H1 (cell line): ENCODE measurements around the gene CUBN. TPM values are rescaled to one million over a fixed set of nuclear protein-coding genes. Genes with fewer than 3 reads are reported as not detected.

Source experiments
- CTCF ChIA-PET: fragments of 300-600 bp; sonication (Branson Sonifier 250); formaldehyde crosslinking; loops from one replicate; lab custom pipeline; 2021; ENCODE audit not compliant: partially characterized antibody; lab: Charles Lee
- POLR2A ChIA-PET: fragments of 300-600 bp; sonication (Branson Sonifier 250); formaldehyde crosslinking; loops from one replicate; lab custom pipeline; 2021; ENCODE audit warnings: inconsistent platforms; ENCODE audit not compliant: partially characterized antibody; lab: Charles Lee
- DNase-seq, 2 experiments: peaks; one replicate each; pipeline versions ENCODE4 v3.0.0 to v3.0.0-alpha.2; 2010 to 2022; ENCODE audit warnings: low spot score in 2 of 2, low read depth in 1 of 2, mixed read lengths in 1 of 2
- FAIRE-seq: peaks from 2 replicates; lab custom pipeline; 2011; peaks lifted over from hg19 to GRCh38; lab: Jason Lieb, UNC
- H2AFZ ChIP-seq: 2 replicates; pipeline ENCODE4 v1.8.1; 2012; ENCODE audit warnings: low read length, inconsistent platforms
- H2AK5ac ChIP-seq: 2 replicates; pipeline ENCODE4 v1.6.1; 2013; ENCODE audit warnings: low read depth, low read length
- H2BK120ac ChIP-seq: replicated peaks from 2 replicates; pipeline ENCODE3; 2013; ENCODE audit warnings: low read depth, low read length, inconsistent platforms
- H2BK12ac ChIP-seq: 2 replicates; pipeline ENCODE4 v1.6.1; 2013; ENCODE audit warnings: low read depth, low read length
- H2BK15ac ChIP-seq: 2 replicates; pipeline ENCODE4 v1.6.1; 2013; ENCODE audit warnings: low read length
- H2BK20ac ChIP-seq: 2 replicates; pipeline ENCODE4 v1.6.1; 2013; ENCODE audit warnings: low read length
- H2BK5ac ChIP-seq: 2 replicates; pipeline ENCODE4 v1.6.1; 2013; ENCODE audit warnings: low read depth, low read length
- H3K14ac ChIP-seq: 2 replicates; pipeline ENCODE4 v1.6.1; 2013; ENCODE audit warnings: inconsistent platforms; ENCODE audit not compliant: insufficient read length
- H3K18ac ChIP-seq: 2 replicates; pipeline ENCODE4 v1.6.1; 2013; ENCODE audit warnings: low read length; ENCODE audit errors: extremely low read depth
- H3K23ac ChIP-seq: 2 replicates; pipeline ENCODE4 v1.6.1; 2013; ENCODE audit warnings: inconsistent platforms; ENCODE audit not compliant: insufficient read length
- H3K23me2 ChIP-seq: 2 replicates; pipeline ENCODE4 v1.6.1; 2013; ENCODE audit warnings: low read depth, low read length
- H3K27ac ChIP-seq: 2 replicates; pipeline ENCODE4 v1.6.1; 2011; ENCODE audit warnings: low read depth, low read length, inconsistent platforms
- H3K27me3 ChIP-seq, 4 experiments: replicated peaks in 1 of 4; 1 replicate in 1 of 4; 2 replicates in 3 of 4; pipeline versions ENCODE4 v1.6.1 to v1.8.1; 2011 to 2013; ENCODE audit warnings: low read length in 3 of 4, mild to moderate bottlenecking in 3 of 4, inconsistent platforms in 2 of 4, mixed read lengths in 2 of 4, moderate library complexity in 1 of 4; ENCODE audit not compliant: control insufficient read depth in 3 of 4, insufficient read depth in 3 of 4; ENCODE audit errors: extremely low read depth in 1 of 4
- H3K36me3 ChIP-seq, 4 experiments: 2 replicates each; pipeline versions ENCODE4 v1.6.1 to v1.8.1; 2011 to 2013; ENCODE audit warnings: mild to moderate bottlenecking in 4 of 4, low read length in 3 of 4, moderate library complexity in 2 of 4, control low read depth in 1 of 4, inconsistent platforms in 1 of 4; ENCODE audit not compliant: insufficient read depth in 4 of 4, control insufficient read depth in 2 of 4
- H3K4ac ChIP-seq: replicated peaks from 2 replicates; pipeline ENCODE3; 2013; ENCODE audit warnings: low read length, low read depth, mixed read lengths, inconsistent platforms; ENCODE audit not compliant: insufficient read length
- H3K4me1 ChIP-seq, 4 experiments: replicated peaks in 1 of 4; 1 replicate in 1 of 4; 2 replicates in 3 of 4; pipeline versions ENCODE4 v1.6.1 to v1.8.1; 2011 to 2013; ENCODE audit warnings: low read length in 3 of 4, inconsistent platforms in 2 of 4, mixed read lengths in 1 of 4; ENCODE audit not compliant: insufficient read depth in 4 of 4, control insufficient read depth in 3 of 4
- H3K4me2 ChIP-seq, 2 experiments: 2 replicates each; pipeline versions ENCODE4 v1.6.1 to v1.8.1; 2011 to 2013; ENCODE audit warnings: low read depth in 2 of 2, low read length in 2 of 2, control low read depth in 1 of 2, inconsistent platforms in 1 of 2, mild to moderate bottlenecking in 1 of 2; ENCODE audit not compliant: insufficient read depth in 1 of 2
- H3K4me3 ChIP-seq, 4 experiments: fragments of 200-600, 300-600 bp in 1 of 4; sonication (generic), shearing (Covaris generic), sonication (Bioruptor Twin) in 1 of 4; 2 replicates each; pipeline versions ENCODE4 v1.5.1 to v1.8.1; 2011 to 2016; ENCODE audit warnings: low read length in 4 of 4, low read depth in 3 of 4, control low read depth in 2 of 4, inconsistent platforms in 2 of 4, mild to moderate bottlenecking in 2 of 4, mixed read lengths in 1 of 4, moderate library complexity in 1 of 4; ENCODE audit not compliant: insufficient read depth in 2 of 4; ENCODE audit errors: extremely low read depth in 1 of 4
- H3K56ac ChIP-seq: replicated peaks from 2 replicates; pipeline ENCODE3; 2013; ENCODE audit warnings: low read depth, mild to moderate bottlenecking, mixed read lengths, low read length, inconsistent platforms; ENCODE audit not compliant: insufficient read length
- H3K79me1 ChIP-seq: 2 replicates; pipeline ENCODE4 v1.6.1; 2013; ENCODE audit warnings: low read depth, low read length, control low read depth
- H3K79me2 ChIP-seq, 2 experiments: 2 replicates each; pipeline versions ENCODE4 v1.6.1 to v1.8.1; 2012 to 2013; ENCODE audit warnings: low read length in 2 of 2, mild to moderate bottlenecking in 2 of 2, inconsistent platforms in 1 of 2; ENCODE audit not compliant: insufficient read depth in 2 of 2, control insufficient read depth in 1 of 2
- H3K9ac ChIP-seq, 4 experiments: replicated peaks in 1 of 4; 1 replicate in 1 of 4; 2 replicates in 3 of 4; pipeline versions ENCODE4 v1.6.1 to v1.8.1; 2011 to 2013; ENCODE audit warnings: low read depth in 3 of 4, low read length in 3 of 4, control low read depth in 2 of 4, mild to moderate bottlenecking in 2 of 4, moderate library complexity in 2 of 4, inconsistent platforms in 1 of 4; ENCODE audit errors: extremely low read depth in 1 of 4
- H3K9me3 ChIP-seq, 2 experiments: 2 replicates each; pipeline versions ENCODE4 v1.6.1 to v1.8.1; 2012 to 2013; ENCODE audit warnings: mild to moderate bottlenecking in 2 of 2, moderate library complexity in 2 of 2, control low read depth in 1 of 2, inconsistent platforms in 1 of 2, low read depth in 1 of 2, low read length in 1 of 2, mixed read lengths in 1 of 2; ENCODE audit not compliant: insufficient read depth in 2 of 2
- H4K20me1 ChIP-seq, 2 experiments: replicated peaks in 1 of 2; 2 replicates each; pipeline versions ENCODE3 to v1.8.1; 2011 to 2013; ENCODE audit warnings: inconsistent platforms in 2 of 2, low read length in 2 of 2, mild to moderate bottlenecking in 1 of 2; ENCODE audit not compliant: insufficient read depth in 2 of 2, control insufficient read depth in 1 of 2
- H4K5ac ChIP-seq: 2 replicates; pipeline ENCODE4 v1.6.1; 2013; ENCODE audit warnings: low read length, low read depth, mixed read lengths, inconsistent platforms; ENCODE audit not compliant: insufficient read length
- H4K8ac ChIP-seq: 2 replicates; pipeline ENCODE4 v1.8.0; 2013; ENCODE audit warnings: mild to moderate bottlenecking, moderate library complexity, low read length, inconsistent platforms; ENCODE audit not compliant: insufficient read depth; ENCODE audit errors: extremely low read depth
- H4K91ac ChIP-seq: replicated peaks from 2 replicates; pipeline ENCODE3; 2013; ENCODE audit warnings: low read length, mixed read lengths, inconsistent platforms; ENCODE audit not compliant: insufficient read length
- TEAD4 ChIP-seq: IDR thresholded peaks from 2 replicates; pipeline ENCODE4 v1.6.1; 2012; ENCODE audit warnings: low read depth, low read length, inconsistent platforms, mixed read lengths
- WGBS, 2 experiments: shearing (Covaris generic) in 1 of 2; methylation state at CpG; one replicate each; pipeline versions ENCODE4 v1.1.6 to v1.1.7; 2013 to 2015; ENCODE audit warnings: low lambda C conversion rate in 2 of 2, mixed read lengths in 2 of 2, inconsistent platforms in 1 of 2, low coverage in 1 of 2, missing lambda C conversion rate in 1 of 2; ENCODE audit not compliant: insufficient replicate concordance in 2 of 2, insufficient coverage in 1 of 2, insufficient read length in 1 of 2; ENCODE audit errors: extremely low coverage in 1 of 2, missing lambda C conversion rate in 1 of 2; 5-methylcytosine and 5-hydroxymethylcytosine counted together
- polyA plus RNA-seq, 7 experiments: library from polyadenylated mRNA; depleted of rRNA in 3 of 7; stranded (reverse) in 5 of 7; unstranded in 2 of 7; fragments of >200 nt in 5 of 7; fragments of 200-250 nt in 2 of 7; gene quantifications; 1 replicate in 5 of 7; 2 replicates in 1 of 7; 4 replicates in 1 of 7; pipeline versions ENCODE4 v1.2.1 to v1.2.3, GENCODE V29; 2011 to 2013; ENCODE audit warnings: missing spikeins in 2 of 7, mixed read lengths in 2 of 7
- total RNA-seq: library from RNA; stranded (reverse); fragmentation: NEBNext Ultra II Directional; extraction: Animal tissue kit (Norgen Biotek cat#: 25700); gene quantifications from 2 replicates; pipeline ENCODE4 v1.2.1, GENCODE V29; 2021

The CUBN gene
- total and polyA plus RNA-seq, 2 of the 8 experiments (the other 6 are each of a cell fraction or from before 2014, with no cell fraction given) = 0.04 to 0.08 TPM

GRCh38 chr10:17009212-17009700 is 120.4 kb downstream of the CUBN start:
- Histone ChIP-seq H3K14ac (no peak overlapping the region), H3K4me3 (no peak overlapping the region), H4K8ac (no peak overlapping the region), H3K9me3 (peaks cover 3 to 4% of the 10 kb centered on the region in 2 experiments; a peak in 3 of 4 replicates), H3K9ac (no peak overlapping the region), H2BK20ac (no peak overlapping the region), H3K27me3 (no peaks in the 10 kb centered on the region), H3K4me1 (no peaks in the 10 kb centered on the region), H3K4ac (no peak overlapping the region), H3K4me2 (no peak overlapping the region), H2AK5ac (no peak overlapping the region), H3K18ac (no peak overlapping the region), H4K20me1 (no peaks in the 10 kb centered on the region), H2BK5ac (no peak overlapping the region), H2BK120ac (no peak overlapping the region), H3K23me2 (no peaks in the 10 kb centered on the region), H3K27ac (no peak overlapping the region), H2AFZ (no peak overlapping the region), H4K5ac (no peak overlapping the region), H3K79me2 (no peaks in the 10 kb centered on the region), H3K23ac (no peak overlapping the region), H3K36me3 (no peaks in the 10 kb centered on the region), H2BK15ac (no peak overlapping the region), H4K91ac (no peak overlapping the region), H2BK12ac (no peak overlapping the region), H3K79me1 (no peaks in the 10 kb centered on the region), H3K56ac (no peak overlapping the region)
- ChIA-PET POLR2A (interaction anchor here (2.4 kb wide), 1 partner anchor 117 kb away, joined by 7 read pairs; no protein-coding TSS in a partner anchor), CTCF (interaction anchor here (1.1 kb wide), 1 partner anchor 12 kb away, joined by 3 read pairs; no protein-coding TSS in a partner anchor)
- FAIRE-seq = no peak
- no peak for DNase-seq
- no peak for TF ChIP-seq TEAD4
- WGBS, 2 experiments = 91% methylated on average over 3 of the region's 3 CpGs; no CpG with 5 or more reads in 1 of the 2 experiments
